NT2/D1 (cell line): ENCODE data around the gene PRKN.

Experiments
- SUZ12 ChIP-seq: IDR thresholded peaks from 2 replicates; pipeline ENCODE4 v1.6.1; 2011; ENCODE audit not compliant: insufficient read length, insufficient read depth; ENCODE audit errors: extremely low read depth
- YY1 ChIP-seq: IDR thresholded peaks from 2 replicates; pipeline ENCODE4 v1.6.1; 2011; ENCODE audit not compliant: insufficient read length, insufficient read depth
- ZNF274 ChIP-seq: IDR thresholded peaks from 2 replicates; pipeline ENCODE4 v1.6.1; 2011; ENCODE audit warnings: mild to moderate bottlenecking, low read depth, low read length

- TF ChIP-seq YY1 (no peak), SUZ12 (no peak), ZNF274 (no peak)
Observed at GRCh38 chr6:162372106-162372505, 355.5 kb downstream of the PRKN start.
